HUES64 (cell line): ENCODE measurements around the gene NOXA1.
A peak's percentile ranks its signal among the peaks of the same experiment; 100 is the strongest.
"Not testable (repeated sequence)": the region's sequence is repeated elsewhere in the genome, so short reads cannot be mapped to it uniquely, and the experiment has no call there.

Experiments
- H3K27ac ChIP-seq: 2 replicates; pipeline ENCODE4 v1.7.0; 2013; ENCODE audit warnings: low read depth, low read length, inconsistent platforms
- H3K27me3 ChIP-seq: 2 replicates; pipeline ENCODE4 v1.6.1; 2013; ENCODE audit warnings: mild to moderate bottlenecking, low read length; ENCODE audit not compliant: insufficient read depth
- H3K36me3 ChIP-seq: 2 replicates; pipeline ENCODE4 v1.6.1; 2013; ENCODE audit warnings: mild to moderate bottlenecking, low read length; ENCODE audit not compliant: insufficient read depth
- H3K4me1 ChIP-seq: 2 replicates; pipeline ENCODE4 v1.6.1; 2013; ENCODE audit warnings: mild to moderate bottlenecking, low read length, moderate library complexity; ENCODE audit not compliant: insufficient read depth
- H3K4me3 ChIP-seq: 2 replicates; pipeline ENCODE4 v1.5.1; 2013; ENCODE audit warnings: mild to moderate bottlenecking, low read length, moderate library complexity
- H3K9ac ChIP-seq: 2 replicates; pipeline ENCODE4 v1.6.1; 2013; ENCODE audit warnings: mild to moderate bottlenecking, low read depth, low read length
- H3K9me3 ChIP-seq: 2 replicates; pipeline ENCODE4 v1.6.1; 2013; ENCODE audit warnings: low read depth, low read length; ENCODE audit not compliant: insufficient read depth
- WGBS: fragments of 150-250, 120-280 bp; methylation state at CpG from one replicate; pipeline ENCODE4 v1.1.7; 2013; ENCODE audit warnings: missing lambda C conversion rate; 5-methylcytosine and 5-hydroxymethylcytosine counted together

Gene NOXA1

DNA sequence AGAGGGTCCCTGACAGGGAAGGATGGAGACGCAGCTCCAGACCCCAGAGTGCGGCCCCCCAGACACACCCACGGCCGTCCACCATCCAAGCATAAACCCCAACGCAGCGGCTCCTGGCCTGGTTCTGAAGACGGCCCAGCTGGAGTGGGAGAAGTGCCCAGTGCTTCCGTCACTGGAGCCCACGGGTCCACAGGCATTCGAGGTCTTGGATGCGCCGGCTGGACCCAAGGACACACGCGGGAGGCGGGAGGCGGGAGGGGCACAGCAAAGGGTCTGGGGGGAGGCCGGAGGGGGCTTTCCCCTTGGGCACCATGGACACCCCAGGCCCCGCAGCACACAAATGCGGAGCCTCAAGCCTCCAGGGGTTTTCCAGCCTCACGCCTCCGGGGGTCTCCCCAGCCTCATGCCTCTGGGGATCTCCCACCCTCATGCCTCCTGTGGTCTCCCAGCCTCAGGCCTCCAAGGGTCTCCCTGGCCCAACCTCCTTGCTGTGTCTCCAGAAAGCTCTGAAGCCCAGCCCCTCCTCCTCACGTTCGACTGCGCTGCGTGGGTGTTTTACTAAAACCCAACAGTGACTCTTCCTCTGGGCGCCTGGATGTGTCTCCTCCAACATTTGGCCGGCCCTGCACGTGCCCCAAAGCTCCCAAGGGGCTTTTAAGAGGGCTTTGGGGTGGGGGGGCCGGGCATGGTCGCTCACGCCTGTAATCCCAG lies 15.4 kb upstream of the NOXA1 start:
- peaks cover 5% of the 10 kb centered on the region; the same call in 1 of the 2 replicates for H3K4me1 ChIP-seq
- peak overlapping the region; percentile 53 for H3K4me3 ChIP-seq
- H3K27ac ChIP-seq = no peak overlapping the region
- 76% methylated on average over 31 of the region's 31 CpGs for WGBS
- no peak overlapping the region for H3K9ac ChIP-seq
- H3K36me3 ChIP-seq = no peaks in the 10 kb centered on the region
- H3K9me3 ChIP-seq = no peaks in the 10 kb centered on the region
- 0 out of 2 replicates have a peak, but pooled peaks cover 7% of the 10 kb centered on the region for H3K27me3 ChIP-seq

DNA sequence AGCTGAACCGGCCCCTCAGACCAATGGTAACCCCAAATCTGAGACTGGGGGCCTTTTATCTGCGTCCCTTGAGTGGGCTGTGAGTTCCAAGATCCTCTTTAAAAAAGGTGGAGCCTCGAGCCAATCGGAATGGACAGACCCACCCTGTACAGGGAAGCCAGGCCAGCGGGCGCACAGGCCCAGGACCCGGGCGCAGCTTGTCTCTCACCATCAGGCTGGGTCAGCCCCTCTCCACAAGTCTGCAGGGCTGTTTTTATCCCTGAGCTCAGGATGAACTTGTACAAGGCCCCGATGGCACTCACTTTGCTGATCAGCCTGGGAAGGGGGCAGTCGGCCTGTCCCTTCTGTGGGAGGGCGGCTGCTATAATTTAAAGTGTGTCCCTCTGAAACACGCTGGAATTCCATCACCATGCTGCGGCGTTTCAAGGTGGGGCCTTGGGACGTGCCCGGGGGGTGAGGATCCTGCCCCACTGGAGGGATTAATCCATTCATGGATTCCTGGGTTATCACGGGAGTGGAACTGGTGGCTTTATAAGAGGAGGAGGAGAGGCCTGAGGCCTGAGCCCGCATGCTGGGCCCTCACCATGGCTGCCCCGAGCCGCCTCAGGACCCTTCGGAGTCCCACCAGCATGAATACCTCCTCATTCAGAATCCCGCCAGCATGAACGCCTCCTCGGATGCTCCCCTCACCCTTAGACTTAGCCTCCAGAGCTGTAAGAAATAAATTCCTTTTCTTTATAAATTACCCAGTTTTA lies 14.4 kb upstream of the NOXA1 start:
- 92% methylated on average over 24 of the region's 24 CpGs for WGBS
- no peak overlapping the region for H3K27ac ChIP-seq
- H3K36me3 ChIP-seq = no peaks in the 10 kb centered on the region
- 0 out of 2 replicates have a peak, but pooled peaks cover 7% of the 10 kb centered on the region for H3K27me3 ChIP-seq
- peaks cover 5% of the 10 kb centered on the region; the same call in 1 of the 2 replicates for H3K4me1 ChIP-seq
- no peak overlapping the region for H3K9ac ChIP-seq
- H3K4me3 ChIP-seq = no peak overlapping the region
- no peaks in the 10 kb centered on the region for H3K9me3 ChIP-seq

DNA sequence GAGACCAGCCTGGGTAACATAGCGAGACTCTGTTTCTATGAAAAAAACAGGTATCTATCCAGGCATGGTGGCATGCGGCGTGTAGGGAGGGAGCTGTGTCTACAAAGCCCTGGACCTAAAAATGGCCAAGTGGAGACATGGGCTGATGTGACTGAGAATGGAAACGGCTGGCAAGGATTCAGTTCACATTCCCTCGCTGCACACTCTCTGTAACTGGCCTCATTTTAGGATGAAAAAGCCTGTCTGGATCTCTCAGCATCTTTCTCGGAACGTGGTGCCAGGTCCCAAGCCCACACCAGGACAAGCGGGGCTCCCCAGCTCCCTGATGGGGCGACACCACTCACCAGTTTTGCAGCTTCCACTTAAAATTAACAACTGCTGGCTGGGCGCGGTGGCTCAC lies 13.7 kb upstream of the NOXA1 start:
- no peaks in the 10 kb centered on the region for H3K36me3 ChIP-seq
- H3K27ac ChIP-seq = no peak overlapping the region
- H3K27me3 ChIP-seq = 0 out of 2 replicates have a peak, but pooled peaks cover 7% of the 10 kb centered on the region
- no peaks in the 10 kb centered on the region for H3K9me3 ChIP-seq
- no peak overlapping the region for H3K9ac ChIP-seq
- H3K4me1 ChIP-seq = peaks cover 5% of the 10 kb centered on the region; the same call in 1 of the 2 replicates
- 95% methylated on average over 11 of the region's 11 CpGs for WGBS
- H3K4me3 ChIP-seq = no peak overlapping the region

DNA sequence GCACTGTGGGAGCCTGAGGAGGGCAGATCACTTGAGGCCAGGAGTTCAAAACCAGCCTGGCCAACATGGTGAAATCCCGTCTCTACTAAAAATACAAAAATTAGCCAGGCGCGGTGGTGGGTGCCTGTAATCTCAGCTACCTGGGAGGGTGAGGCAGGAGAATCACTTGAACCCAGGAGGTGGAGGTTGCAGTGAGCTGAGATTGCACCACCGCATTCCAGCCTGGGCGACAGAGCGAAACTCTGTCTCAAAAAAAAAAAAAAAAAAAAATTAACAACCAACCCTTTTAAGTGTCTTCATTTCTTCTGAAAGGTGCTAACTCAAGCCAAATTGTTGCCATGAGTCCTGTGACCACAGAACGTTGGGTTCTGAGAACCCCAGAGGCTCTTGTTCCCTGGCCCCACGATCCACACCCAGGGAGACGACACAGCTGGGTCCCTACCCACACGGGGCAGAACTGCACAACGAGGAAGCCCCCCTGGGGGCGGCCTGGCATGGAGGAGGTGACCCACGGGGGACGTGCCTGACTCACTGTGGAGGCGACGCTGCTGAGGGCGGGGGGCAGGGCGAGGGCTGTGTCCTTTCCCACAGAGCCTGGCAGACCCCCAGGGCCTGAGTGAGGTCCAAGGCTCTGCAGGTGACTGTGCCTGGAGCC lies 12.8 kb upstream of the NOXA1 start:
- 89% methylated on average over 18 of the region's 18 CpGs for WGBS
- not testable (repeated sequence) for H3K36me3 ChIP-seq, H3K4me3 ChIP-seq, H3K9ac ChIP-seq, H3K27me3 ChIP-seq, H3K9me3 ChIP-seq, H3K27ac ChIP-seq, H3K4me1 ChIP-seq

DNA sequence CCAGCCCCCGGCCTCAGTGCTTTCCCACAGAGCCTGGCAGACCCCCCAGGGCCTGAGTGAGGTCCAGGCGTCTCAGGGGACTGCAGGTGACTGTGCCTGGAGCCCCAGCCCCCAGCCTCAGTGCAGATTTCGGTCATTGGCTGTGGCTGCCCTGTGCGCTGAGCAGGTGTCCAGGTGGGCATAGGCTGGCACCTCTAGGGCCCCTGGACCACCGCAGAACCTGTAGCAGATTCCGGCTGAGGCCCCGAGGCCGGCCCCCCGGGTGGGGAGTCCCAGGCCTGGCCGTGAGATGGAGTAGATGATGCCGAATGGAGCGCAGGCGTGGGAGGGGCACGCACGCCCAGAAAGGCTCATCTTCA lies 12.3 kb upstream of the NOXA1 start:
- Histone ChIP-seq H3K4me1 (peaks cover 5% of the 10 kb centered on the region; the same call in 1 of the 2 replicates), H3K27ac (no peak overlapping the region)
- 91% methylated on average over 15 of the region's 15 CpGs for WGBS

DNA sequence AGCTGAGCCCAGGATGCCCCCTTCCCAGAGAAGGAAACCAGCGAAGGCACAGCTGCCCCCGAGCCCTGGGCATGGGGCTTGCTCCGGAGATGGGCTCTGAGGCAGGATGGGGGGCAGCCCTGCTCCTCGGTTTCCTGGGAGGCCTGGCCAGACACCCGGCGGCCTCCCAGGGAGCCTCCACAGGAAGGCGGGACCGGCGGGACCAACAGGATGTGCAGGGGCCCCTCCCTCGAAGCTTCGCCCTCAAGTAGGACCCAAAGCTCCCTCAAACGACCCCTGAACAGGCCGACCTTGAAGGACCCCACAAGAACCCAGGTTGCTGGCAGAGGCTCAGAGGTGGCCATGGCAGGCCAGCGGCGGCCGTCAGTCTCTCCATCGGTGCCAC lies 11.9 kb upstream of the NOXA1 start:
- H3K9ac ChIP-seq = no peak overlapping the region
- 77% methylated on average over 16 of the region's 17 CpGs for WGBS
- no peaks in the 10 kb centered on the region for H3K36me3 ChIP-seq
- no peak overlapping the region for H3K4me3 ChIP-seq
- peaks cover 5% of the 10 kb centered on the region; the same call in 1 of the 2 replicates for H3K4me1 ChIP-seq
- no peaks in the 10 kb centered on the region for H3K9me3 ChIP-seq
- H3K27ac ChIP-seq = no peak overlapping the region
- 0 out of 2 replicates have a peak, but pooled peaks cover 5% of the 10 kb centered on the region for H3K27me3 ChIP-seq

More for the DNA sequence above, 12.3 kb upstream of the NOXA1 start:
- 0 out of 2 replicates have a peak, but pooled peaks cover 7% of the 10 kb centered on the region for H3K27me3 ChIP-seq
- no peaks in the 10 kb centered on the region for H3K9me3 ChIP-seq
- H3K4me3 ChIP-seq = no peak overlapping the region
- no peak overlapping the region for H3K9ac ChIP-seq
- H3K36me3 ChIP-seq = no peaks in the 10 kb centered on the region

DNA sequence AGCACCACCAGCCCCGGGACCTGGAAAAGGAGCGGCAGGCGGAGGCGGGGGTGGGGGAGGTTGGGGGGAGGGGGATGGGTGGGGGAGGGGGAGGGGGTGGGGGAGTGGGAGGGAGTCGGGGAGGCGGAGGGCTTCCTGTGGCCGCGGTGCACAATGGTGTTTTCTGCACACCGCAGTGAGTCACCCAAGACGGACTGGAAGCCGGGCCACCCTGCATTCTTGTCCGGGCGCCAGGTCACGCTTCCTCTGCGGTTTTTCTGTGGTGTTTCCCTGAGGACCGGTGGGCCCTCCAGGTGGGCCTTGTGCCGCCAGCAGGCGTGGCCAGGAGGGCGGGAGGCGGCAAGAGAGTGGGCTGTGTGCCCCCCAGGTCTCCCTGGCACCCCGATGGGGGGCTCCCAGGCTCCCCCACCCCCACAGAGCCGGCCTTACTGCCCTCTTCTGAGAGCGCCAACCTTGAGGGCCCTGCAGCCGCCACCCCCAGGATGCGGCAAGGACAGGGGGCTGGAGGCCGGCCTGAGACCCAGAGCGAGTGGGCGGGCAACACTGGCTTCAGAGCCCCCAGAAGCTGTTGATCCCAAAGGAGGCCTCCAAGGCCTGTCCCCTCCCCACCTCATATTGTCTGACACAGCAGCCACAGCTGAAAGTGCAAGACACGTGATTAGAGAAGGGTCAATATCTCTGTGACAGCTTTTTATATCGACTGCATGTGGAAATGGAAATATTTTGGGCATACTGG lies 11.4 kb upstream of the NOXA1 start:
- Histone ChIP-seq H3K27ac (peak overlapping the region; percentile 25; the same call in 1 of the 2 replicates), H3K9ac (no peak overlapping the region), H3K4me3 (no peak overlapping the region), H3K4me1 (peaks cover 5% of the 10 kb centered on the region; the same call in 1 of the 2 replicates), H3K9me3 (no peaks in the 10 kb centered on the region), H3K36me3 (no peaks in the 10 kb centered on the region), H3K27me3 (0 out of 2 replicates have a peak, but pooled peaks cover 2% of the 10 kb centered on the region)
- 73% methylated on average over 25 of the region's 30 CpGs for WGBS

DNA sequence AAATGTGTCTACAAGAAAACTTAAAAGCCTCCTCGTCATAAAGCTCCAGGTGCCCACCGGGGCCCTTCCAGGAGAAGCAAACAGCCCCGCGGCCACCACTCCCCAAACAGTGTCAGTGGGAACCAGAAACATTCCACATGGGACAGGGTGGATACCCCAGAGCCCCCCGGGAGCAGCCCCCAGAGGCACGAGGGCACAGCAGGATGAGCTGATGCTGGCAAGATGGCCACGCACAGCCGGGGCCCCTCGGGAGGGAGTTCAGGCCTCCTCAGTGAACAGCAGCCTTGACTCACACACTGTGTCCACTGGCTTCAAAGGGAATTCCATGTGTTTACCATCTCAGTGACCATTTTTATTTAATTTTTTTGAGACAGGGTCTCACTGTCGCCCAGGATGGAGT lies 10.8 kb upstream of the NOXA1 start:
- H3K4me3 ChIP-seq = no peak overlapping the region
- H3K9ac ChIP-seq = no peak overlapping the region
- WGBS = 86% methylated on average over 10 of the region's 10 CpGs
- no peaks in the 10 kb centered on the region for H3K36me3 ChIP-seq
- H3K4me1 ChIP-seq = peaks cover 5% of the 10 kb centered on the region; the same call in 1 of the 2 replicates
- H3K27ac ChIP-seq = no peak overlapping the region
- no peaks in the 10 kb centered on the region for H3K9me3 ChIP-seq
- H3K27me3 ChIP-seq = 0 out of 2 replicates have a peak, but pooled peaks cover 2% of the 10 kb centered on the region

DNA sequence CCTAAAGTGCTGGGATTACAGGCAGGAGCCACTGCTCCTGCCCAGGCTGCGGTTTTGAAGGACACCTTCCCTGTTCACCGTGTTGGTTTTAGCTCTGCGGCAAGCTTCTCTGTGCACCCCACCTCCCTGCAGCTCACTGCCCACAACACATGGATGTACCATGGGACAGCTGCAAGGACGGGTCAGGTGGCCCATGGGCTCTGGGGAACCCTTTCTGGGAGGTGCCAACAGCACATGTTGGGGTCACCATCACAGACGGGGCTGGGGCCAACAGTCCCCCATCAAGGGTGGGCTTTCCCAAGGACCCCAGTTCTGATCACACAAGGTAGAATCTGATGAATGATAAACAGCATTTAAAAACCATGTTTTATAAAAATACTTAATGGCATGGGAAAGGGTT lies 7.7 kb upstream of the NOXA1 start:
- Histone ChIP-seq H3K4me3 (no peak overlapping the region), H3K4me1 (peaks cover 5% of the 10 kb centered on the region; the same call in 1 of the 2 replicates), H3K27ac (no peak overlapping the region), H3K9me3 (no peaks in the 10 kb centered on the region), H3K36me3 (peaks cover 2% of the 10 kb centered on the region; the same call in 1 of the 2 replicates), H3K9ac (no peak overlapping the region), H3K27me3 (no peaks in the 10 kb centered on the region)
- WGBS = 86% methylated on average over 5 of the region's 5 CpGs

DNA sequence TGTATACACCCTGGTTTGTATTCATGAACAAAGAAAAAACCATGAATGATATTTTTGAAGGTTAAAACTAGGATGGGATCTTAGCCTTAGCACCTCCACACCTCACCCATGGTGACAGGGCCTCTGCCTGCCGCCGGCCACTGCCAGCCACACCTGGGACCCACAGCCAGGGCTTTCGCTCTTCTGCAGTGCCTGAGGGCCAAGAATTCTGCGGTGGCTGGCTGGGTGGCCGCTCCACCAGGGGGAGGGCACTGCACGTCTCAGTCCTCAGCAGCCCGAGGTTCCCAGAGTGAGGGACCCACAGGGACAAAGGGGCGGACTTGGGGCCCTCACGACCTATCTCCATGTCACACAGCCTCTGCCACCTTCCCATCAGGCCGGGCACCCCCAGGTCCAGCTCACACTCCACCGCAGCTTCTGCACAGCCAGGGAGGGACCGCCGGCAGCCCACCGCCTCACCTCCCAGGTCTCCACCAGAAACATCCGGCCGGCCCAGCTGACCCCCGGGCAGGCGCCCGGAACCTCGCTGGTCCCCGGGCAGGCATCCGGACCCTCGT lies 7.1 kb upstream of the NOXA1 start:
- H3K9me3 ChIP-seq = no peaks in the 10 kb centered on the region
- no peaks in the 10 kb centered on the region for H3K27me3 ChIP-seq
- H3K9ac ChIP-seq = no peak overlapping the region
- peaks cover 2% of the 10 kb centered on the region; the same call in 1 of the 2 replicates for H3K36me3 ChIP-seq
- H3K4me1 ChIP-seq = peaks cover 5% of the 10 kb centered on the region; the same call in 1 of the 2 replicates
- H3K4me3 ChIP-seq = no peak overlapping the region
- H3K27ac ChIP-seq = no peak overlapping the region
- WGBS = 94% methylated on average over 23 of the region's 23 CpGs
